ENCODE results near the gene RBMS1.

Gene RBMS1

DNA sequence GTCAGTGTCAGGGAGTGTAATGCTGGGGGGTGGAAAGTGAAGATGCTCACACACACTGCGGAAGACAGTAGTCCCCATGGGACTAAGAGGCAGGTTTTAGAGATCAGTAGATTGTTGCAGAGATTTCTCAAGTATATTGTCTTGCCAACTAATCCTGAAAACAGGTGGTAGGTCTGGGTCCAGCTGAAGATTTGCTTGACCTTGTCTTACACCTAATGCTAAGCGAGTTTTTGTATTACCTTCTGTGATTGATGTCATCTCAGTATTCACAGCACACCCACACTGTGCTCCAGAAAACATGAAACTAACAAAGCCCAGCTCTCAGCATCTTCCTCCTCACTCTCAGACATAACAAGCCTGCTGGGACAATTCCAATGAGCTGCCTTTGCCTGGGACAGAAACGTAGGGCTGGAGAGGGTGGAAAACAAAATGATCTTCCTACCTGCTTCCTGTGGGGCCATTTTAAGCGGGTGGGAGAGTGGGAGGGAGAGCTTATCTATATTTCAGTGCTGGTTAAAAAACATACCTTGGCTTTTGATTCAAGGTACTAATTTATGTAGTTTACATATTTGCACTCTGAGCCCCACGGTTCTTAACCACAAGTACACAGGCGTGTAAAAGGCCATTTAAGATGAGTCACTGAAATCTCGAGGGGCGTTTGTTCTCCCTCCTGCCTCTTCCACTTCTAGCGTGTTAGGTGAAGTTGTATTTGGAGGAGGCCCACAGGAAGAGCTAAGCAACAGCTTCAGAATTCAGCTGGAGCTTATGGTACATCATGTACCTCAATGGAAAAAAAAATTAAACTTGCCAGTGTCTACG, 23.1 kb upstream of the RBMS1 start:
- Histone ChIP-seq H3K9me3 (ENCODE audit: control insufficient read depth in 1 of 2, low read length in 2 of 2) (no peaks in the 10 kb centered on the region), H3K36me3 (ENCODE audit: control insufficient read depth in 1 of 2, insufficient read depth in 2 of 2, low read length in 2 of 2) (no peaks in the 10 kb centered on the region), H3K27ac (ENCODE audit: low read length) (no peak overlapping the region), H3K4me3 (ENCODE audit: low read depth in 1 of 2, low read length in 2 of 2) (no peak overlapping the region), H3K27me3 (ENCODE audit: low read depth, low read length) (no peaks in the 10 kb centered on the region), H3K4me1 (ENCODE audit: control insufficient read depth in 1 of 2, insufficient read depth in 2 of 2, low read length in 2 of 2) (peaks cover 0 to 4% of the 10 kb centered on the region in 2 donors)

- peaks cover 0 to 4% of the 10 kb centered on the region in 2 donors for H3K4me1 ChIP-seq (ENCODE audit: control insufficient read depth in 1 of 2, insufficient read depth in 2 of 2, low read length in 2 of 2)
- no peak overlapping the region for H3K4me3 ChIP-seq (ENCODE audit: low read depth in 1 of 2, low read length in 2 of 2)
- no peaks in the 10 kb centered on the region for H3K36me3 ChIP-seq (ENCODE audit: control insufficient read depth in 1 of 2, insufficient read depth in 2 of 2, low read length in 2 of 2)
- no peaks in the 10 kb centered on the region for H3K27me3 ChIP-seq (ENCODE audit: low read depth, low read length)
- H3K27ac ChIP-seq (ENCODE audit: low read length) = no peak overlapping the region
- H3K9me3 ChIP-seq (ENCODE audit: control insufficient read depth in 1 of 2, low read length in 2 of 2) = no peaks in the 10 kb centered on the region
Measured at GRCh38 chr2:160515120-160515519, 21.5 kb upstream of the RBMS1 start.

GRCh38 chr2:160513120-160513519, 19.5 kb upstream of the RBMS1 start:
- Histone ChIP-seq H3K4me1 (ENCODE audit: control insufficient read depth in 1 of 2, insufficient read depth in 2 of 2, low read length in 2 of 2) (peaks cover 0 to 4% of the 10 kb centered on the region in 2 donors), H3K27me3 (ENCODE audit: low read depth, low read length) (no peaks in the 10 kb centered on the region), H3K27ac (ENCODE audit: low read length) (no peak overlapping the region), H3K4me3 (ENCODE audit: low read depth in 1 of 2, low read length in 2 of 2) (no peak overlapping the region), H3K36me3 (ENCODE audit: control insufficient read depth in 1 of 2, insufficient read depth in 2 of 2, low read length in 2 of 2) (no peaks in the 10 kb centered on the region), H3K9me3 (ENCODE audit: control insufficient read depth in 1 of 2, low read length in 2 of 2) (no peaks in the 10 kb centered on the region)

GRCh38 chr2:160512491-160512890, 18.9 kb upstream of the RBMS1 start:
- H3K4me1 ChIP-seq (ENCODE audit: control insufficient read depth in 1 of 2, insufficient read depth in 2 of 2, low read length in 2 of 2) = no peaks in the 10 kb centered on the region
- no peaks in the 10 kb centered on the region for H3K9me3 ChIP-seq (ENCODE audit: control insufficient read depth in 1 of 2, low read length in 2 of 2)
- no peak overlapping the region for H3K27ac ChIP-seq (ENCODE audit: low read length)
- no peaks in the 10 kb centered on the region for H3K36me3 ChIP-seq (ENCODE audit: control insufficient read depth in 1 of 2, insufficient read depth in 2 of 2, low read length in 2 of 2)
- no peak overlapping the region for H3K4me3 ChIP-seq (ENCODE audit: low read depth in 1 of 2, low read length in 2 of 2)
- H3K27me3 ChIP-seq (ENCODE audit: low read depth, low read length) = no peaks in the 10 kb centered on the region

- no peaks in the 10 kb centered on the region for H3K27me3 ChIP-seq (ENCODE audit: low read depth, low read length)
- no peaks in the 10 kb centered on the region for H3K36me3 ChIP-seq (ENCODE audit: control insufficient read depth in 1 of 2, insufficient read depth in 2 of 2, low read length in 2 of 2)
- H3K9me3 ChIP-seq (ENCODE audit: control insufficient read depth in 1 of 2, low read length in 2 of 2) = no peaks in the 10 kb centered on the region
- H3K27ac ChIP-seq (ENCODE audit: low read length) = no peak overlapping the region
- no peak overlapping the region for H3K4me3 ChIP-seq (ENCODE audit: low read depth in 1 of 2, low read length in 2 of 2)
- H3K4me1 ChIP-seq (ENCODE audit: control insufficient read depth in 1 of 2, insufficient read depth in 2 of 2, low read length in 2 of 2) = no peaks in the 10 kb centered on the region
Measured at GRCh38 chr2:160510617-160511016, 17.0 kb upstream of the RBMS1 start.

DNA sequence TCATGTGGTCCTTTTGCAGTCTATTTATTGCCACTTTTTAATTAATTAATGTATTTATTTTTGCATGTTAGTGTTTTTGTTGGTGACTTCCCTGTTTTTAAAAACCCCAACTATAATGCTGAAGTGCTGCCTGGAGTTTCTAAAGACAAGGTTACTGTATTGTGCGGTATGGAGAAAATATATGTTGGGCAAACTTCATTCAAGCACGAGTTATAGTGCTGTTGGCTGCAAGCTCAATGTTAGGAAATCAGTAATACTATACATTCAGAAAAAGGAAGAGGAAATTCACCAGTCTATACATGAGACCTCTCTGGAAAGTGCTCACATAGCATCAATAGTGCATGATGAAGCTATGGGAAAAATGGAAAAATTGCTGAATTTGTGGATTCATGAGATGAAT, 15.4 kb upstream of the RBMS1 start:
- Histone ChIP-seq H3K9me3 (ENCODE audit: control insufficient read depth in 1 of 2, low read length in 2 of 2) (no peaks in the 10 kb centered on the region), H3K4me1 (ENCODE audit: control insufficient read depth in 1 of 2, insufficient read depth in 2 of 2, low read length in 2 of 2) (peaks cover 0 to 4% of the 10 kb centered on the region in 2 donors), H3K4me3 (ENCODE audit: low read depth in 1 of 2, low read length in 2 of 2) (no peak overlapping the region), H3K27me3 (ENCODE audit: low read depth, low read length) (no peaks in the 10 kb centered on the region), H3K27ac (ENCODE audit: low read length) (no peak overlapping the region), H3K36me3 (ENCODE audit: control insufficient read depth in 1 of 2, insufficient read depth in 2 of 2, low read length in 2 of 2) (no peaks in the 10 kb centered on the region)

GRCh38 chr2:160507464-160507863, 13.9 kb upstream of the RBMS1 start:
- no peaks in the 10 kb centered on the region for H3K9me3 ChIP-seq (ENCODE audit: control insufficient read depth in 1 of 2, low read length in 2 of 2)
- no peak overlapping the region for H3K4me3 ChIP-seq (ENCODE audit: low read depth in 1 of 2, low read length in 2 of 2)
- H3K4me1 ChIP-seq (ENCODE audit: control insufficient read depth in 1 of 2, insufficient read depth in 2 of 2, low read length in 2 of 2) = peaks cover 0 to 4% of the 10 kb centered on the region in 2 donors
- H3K36me3 ChIP-seq (ENCODE audit: control insufficient read depth in 1 of 2, insufficient read depth in 2 of 2, low read length in 2 of 2) = no peaks in the 10 kb centered on the region
- no peaks in the 10 kb centered on the region for H3K27me3 ChIP-seq (ENCODE audit: low read depth, low read length)
- no peak overlapping the region for H3K27ac ChIP-seq (ENCODE audit: low read length)

DNA sequence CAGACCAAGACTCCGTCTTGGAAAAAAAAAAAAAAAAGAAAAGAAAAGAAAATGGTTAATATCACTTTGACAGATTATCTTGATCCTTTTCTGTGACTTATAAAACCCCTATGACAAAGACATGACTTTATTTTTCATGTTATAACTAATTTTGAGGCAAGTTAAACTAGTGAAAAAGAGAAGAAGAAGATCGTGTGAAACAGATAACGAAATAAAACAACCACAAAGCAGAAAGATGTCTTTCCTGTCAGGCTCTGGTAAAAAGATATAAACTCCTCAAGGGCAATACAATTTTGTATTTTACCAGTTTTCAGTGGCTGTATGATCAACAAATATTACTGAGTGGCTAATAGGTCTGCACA, 13.4 kb upstream of the RBMS1 start:
- Histone ChIP-seq H3K27ac (ENCODE audit: low read length) (no peak overlapping the region), H3K36me3 (ENCODE audit: control insufficient read depth in 1 of 2, insufficient read depth in 2 of 2, low read length in 2 of 2) (no peaks in the 10 kb centered on the region), H3K27me3 (ENCODE audit: low read depth, low read length) (no peaks in the 10 kb centered on the region), H3K9me3 (ENCODE audit: control insufficient read depth in 1 of 2, low read length in 2 of 2) (no peaks in the 10 kb centered on the region), H3K4me1 (ENCODE audit: control insufficient read depth in 1 of 2, insufficient read depth in 2 of 2, low read length in 2 of 2) (peaks cover 0 to 4% of the 10 kb centered on the region in 2 donors), H3K4me3 (ENCODE audit: low read depth in 1 of 2, low read length in 2 of 2) (no peak overlapping the region)

- peaks cover 0 to 4% of the 10 kb centered on the region in 2 donors for H3K4me1 ChIP-seq (ENCODE audit: control insufficient read depth in 1 of 2, insufficient read depth in 2 of 2, low read length in 2 of 2)
- H3K27ac ChIP-seq (ENCODE audit: low read length) = no peak overlapping the region
Measured at GRCh38 chr2:160506371-160507045, 12.9 kb upstream of the RBMS1 start.

DNA sequence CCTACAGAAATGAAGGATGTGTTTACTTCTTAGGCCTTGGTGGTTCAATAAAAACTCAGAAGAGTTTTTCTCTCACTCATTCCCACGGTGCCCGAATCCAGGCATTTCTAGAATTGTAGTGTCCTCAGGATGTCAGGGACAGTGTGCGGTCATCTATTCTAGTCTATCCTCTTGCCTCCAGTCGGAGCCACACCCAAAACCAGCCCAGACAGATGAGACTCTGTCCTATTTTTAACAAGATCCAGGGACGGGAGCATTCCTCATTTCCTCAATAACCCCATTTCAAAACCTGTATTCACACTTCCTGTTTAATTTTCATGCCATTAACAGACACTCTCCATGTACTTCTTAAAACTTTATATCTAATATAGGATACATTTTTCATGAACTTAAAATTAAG, 11.6 kb upstream of the RBMS1 start:
- Histone ChIP-seq H3K27me3 (ENCODE audit: low read depth, low read length) (no peaks in the 10 kb centered on the region), H3K4me1 (ENCODE audit: control insufficient read depth in 1 of 2, insufficient read depth in 2 of 2, low read length in 2 of 2) (peaks cover 0 to 4% of the 10 kb centered on the region in 2 donors), H3K36me3 (ENCODE audit: control insufficient read depth in 1 of 2, insufficient read depth in 2 of 2, low read length in 2 of 2) (no peaks in the 10 kb centered on the region), H3K27ac (ENCODE audit: low read length) (no peak overlapping the region), H3K9me3 (ENCODE audit: control insufficient read depth in 1 of 2, low read length in 2 of 2) (no peaks in the 10 kb centered on the region), H3K4me3 (ENCODE audit: low read depth in 1 of 2, low read length in 2 of 2) (no peak overlapping the region)

More at GRCh38 chr2:160506371-160507045, 12.9 kb upstream of the RBMS1 start:
- H3K36me3 ChIP-seq (ENCODE audit: control insufficient read depth in 1 of 2, insufficient read depth in 2 of 2, low read length in 2 of 2) = no peaks in the 10 kb centered on the region
- no peaks in the 10 kb centered on the region for H3K27me3 ChIP-seq (ENCODE audit: low read depth, low read length)
- H3K4me3 ChIP-seq (ENCODE audit: low read depth in 1 of 2, low read length in 2 of 2) = no peak overlapping the region
- H3K9me3 ChIP-seq (ENCODE audit: control insufficient read depth in 1 of 2, low read length in 2 of 2) = no peaks in the 10 kb centered on the region

- Histone ChIP-seq H3K9me3 (ENCODE audit: control insufficient read depth in 1 of 2, low read length in 2 of 2) (no peaks in the 10 kb centered on the region), H3K36me3 (ENCODE audit: control insufficient read depth in 1 of 2, insufficient read depth in 2 of 2, low read length in 2 of 2) (no peaks in the 10 kb centered on the region), H3K27me3 (ENCODE audit: low read depth, low read length) (no peaks in the 10 kb centered on the region), H3K27ac (ENCODE audit: low read length) (no peak overlapping the region), H3K4me1 (ENCODE audit: control insufficient read depth in 1 of 2, insufficient read depth in 2 of 2, low read length in 2 of 2) (peaks cover 0 to 4% of the 10 kb centered on the region in 2 donors), H3K4me3 (ENCODE audit: low read depth in 1 of 2, low read length in 2 of 2) (no peak overlapping the region)
Measured at GRCh38 chr2:160502478-160502877, 8.9 kb upstream of the RBMS1 start.

Measured in muscle layer of duodenum (tissue), 2 donors.